Measurements from ENCODE around the gene MPO. TPM values are rescaled to one million over a fixed set of nuclear protein-coding genes. Genes with fewer than 3 reads are reported as not detected.

The MPO gene
- total RNA-seq, 4 donors from 2014 or later = 0.10 TPM; not detected in 3

DNA sequence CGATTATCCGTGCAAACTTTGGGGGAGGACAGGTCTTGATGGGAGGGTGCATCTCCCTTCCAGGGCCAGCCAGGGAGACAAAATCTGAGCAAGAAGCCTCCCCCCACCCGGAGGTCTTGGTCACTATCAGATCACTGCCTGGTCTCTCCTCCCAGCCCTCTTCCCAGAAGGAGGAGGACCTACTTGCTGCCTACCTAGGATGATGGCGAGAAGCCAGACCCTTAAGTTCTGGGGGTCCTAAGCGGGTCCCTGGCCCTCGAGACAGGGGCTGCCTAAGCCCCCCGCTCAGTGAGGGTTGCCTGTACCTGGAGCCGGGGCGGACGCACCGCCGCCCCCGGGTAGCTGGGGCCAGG, 43.3 kb upstream of the MPO start:
- no peak for DNase-seq (ENCODE audit: low spot score in 2 of 2)
- 39% methylated on average over 4 of the region's 13 CpGs for WGBS, 2 donors
- intact Hi-C loops (cut with DNase I; ENCODE audit: low total_unique reads) = no loop called here
- H3K4me3 ChIP-seq (ENCODE audit: low read depth, poor library complexity, severe bottlenecking) = peak overlapping the region; percentile 29
- TF ChIP-seq POLR2A (IDR thresholded peaks at IDR 0.05) = no peak
- TF ChIP-seq, protein P1, sequence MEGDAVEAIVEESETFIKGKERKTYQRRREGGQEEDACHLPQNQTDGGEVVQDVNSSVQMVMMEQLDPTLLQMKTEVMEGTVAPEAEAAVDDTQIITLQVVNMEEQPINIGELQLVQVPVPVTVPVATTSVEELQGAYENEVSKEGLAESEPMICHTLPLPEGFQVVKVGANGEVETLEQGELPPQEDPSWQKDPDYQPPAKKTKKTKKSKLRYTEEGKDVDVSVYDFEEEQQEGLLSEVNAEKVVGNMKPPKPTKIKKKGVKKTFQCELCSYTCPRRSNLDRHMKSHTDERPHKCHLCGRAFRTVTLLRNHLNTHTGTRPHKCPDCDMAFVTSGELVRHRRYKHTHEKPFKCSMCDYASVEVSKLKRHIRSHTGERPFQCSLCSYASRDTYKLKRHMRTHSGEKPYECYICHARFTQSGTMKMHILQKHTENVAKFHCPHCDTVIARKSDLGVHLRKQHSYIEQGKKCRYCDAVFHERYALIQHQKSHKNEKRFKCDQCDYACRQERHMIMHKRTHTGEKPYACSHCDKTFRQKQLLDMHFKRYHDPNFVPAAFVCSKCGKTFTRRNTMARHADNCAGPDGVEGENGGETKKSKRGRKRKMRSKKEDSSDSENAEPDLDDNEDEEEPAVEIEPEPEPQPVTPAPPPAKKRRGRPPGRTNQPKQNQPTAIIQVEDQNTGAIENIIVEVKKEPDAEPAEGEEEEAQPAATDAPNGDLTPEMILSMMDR (IDR thresholded peaks at IDR 0.05) = no peak

DNA sequence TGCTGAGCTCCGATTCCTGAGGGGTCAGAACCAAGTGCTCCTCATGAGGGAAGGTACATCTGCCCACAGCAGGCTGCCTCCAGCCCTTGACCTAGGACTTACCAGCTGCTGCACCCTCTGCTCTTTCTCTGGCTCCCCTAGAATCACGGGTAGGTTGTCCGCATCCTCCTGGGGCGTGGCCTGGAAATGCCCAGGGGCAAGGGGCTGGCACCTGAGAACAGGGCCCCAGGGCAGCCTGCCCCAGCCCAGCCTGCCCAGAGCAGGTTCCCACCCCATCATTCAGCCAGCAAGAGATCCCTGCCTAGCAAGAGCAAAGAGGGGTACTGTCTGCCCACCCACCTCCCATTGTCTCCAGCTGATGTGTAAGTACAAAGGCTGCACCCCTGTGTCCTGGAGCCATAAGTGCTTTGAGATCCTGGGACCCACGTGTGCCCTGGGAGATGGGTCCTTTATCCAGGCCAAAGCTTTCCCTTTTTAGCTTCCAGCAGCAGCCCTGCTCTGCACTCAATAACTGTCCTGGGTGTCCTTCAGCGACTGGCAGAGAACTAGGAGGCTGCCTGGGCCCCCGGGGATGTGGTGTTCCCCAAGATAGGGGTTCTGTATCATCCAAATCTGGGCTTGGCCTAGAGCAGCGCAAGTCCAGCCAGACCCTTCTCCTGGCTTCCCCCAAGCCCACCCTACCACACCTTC, 42.8 kb upstream of the MPO start:
- no peak for TF ChIP-seq POLR2A (IDR thresholded peaks at IDR 0.05)
- TF ChIP-seq, protein P1 (IDR thresholded peaks at IDR 0.05) = no peak
- DNase-seq (ENCODE audit: low spot score in 2 of 2) = no peak
- 60 to 64% methylated on average over 8 of the region's 8 CpGs for WGBS, 2 donors
- intact Hi-C loops (cut with DNase I; ENCODE audit: low total_unique reads) = no loop called here
- no peak overlapping the region for H3K4me3 ChIP-seq (ENCODE audit: low read depth, poor library complexity, severe bottlenecking)

DNA sequence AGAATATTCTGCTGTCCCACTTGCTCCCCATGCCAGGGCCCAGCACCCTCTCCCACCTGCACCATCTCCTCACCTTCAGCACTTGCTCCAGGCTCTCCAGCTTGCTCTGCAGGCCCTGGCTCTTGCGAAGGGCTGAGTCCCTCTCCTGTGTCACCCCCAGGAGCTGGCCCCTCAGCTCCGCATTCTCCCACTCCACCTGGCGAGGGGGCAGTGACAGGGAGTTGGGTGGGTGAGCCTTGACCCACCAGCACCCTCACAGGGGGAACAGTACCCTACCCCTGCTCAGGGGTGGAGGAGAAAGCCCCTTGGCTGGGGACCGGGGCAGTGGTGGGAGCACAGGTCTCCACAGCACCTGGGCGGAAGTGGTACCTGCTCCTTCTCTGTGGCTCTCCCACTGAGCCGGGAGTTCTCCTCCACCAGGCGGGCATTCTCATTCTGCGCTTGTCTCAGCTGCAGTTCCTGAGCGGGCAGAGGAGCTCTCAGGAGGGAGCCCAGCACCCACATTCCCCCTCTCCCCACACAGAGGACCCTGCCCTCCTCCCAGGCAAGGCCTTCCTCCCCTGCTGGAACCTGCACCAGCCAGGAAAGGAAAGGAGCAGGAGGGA, 41.9 kb upstream of the MPO start:
- intact Hi-C loops (cut with DNase I; ENCODE audit: low total_unique reads) = no loop called here
- TF ChIP-seq POLR2A (IDR thresholded peaks at IDR 0.05) = no peak
- TF ChIP-seq, protein P1 (IDR thresholded peaks at IDR 0.05) = no peak

DNA sequence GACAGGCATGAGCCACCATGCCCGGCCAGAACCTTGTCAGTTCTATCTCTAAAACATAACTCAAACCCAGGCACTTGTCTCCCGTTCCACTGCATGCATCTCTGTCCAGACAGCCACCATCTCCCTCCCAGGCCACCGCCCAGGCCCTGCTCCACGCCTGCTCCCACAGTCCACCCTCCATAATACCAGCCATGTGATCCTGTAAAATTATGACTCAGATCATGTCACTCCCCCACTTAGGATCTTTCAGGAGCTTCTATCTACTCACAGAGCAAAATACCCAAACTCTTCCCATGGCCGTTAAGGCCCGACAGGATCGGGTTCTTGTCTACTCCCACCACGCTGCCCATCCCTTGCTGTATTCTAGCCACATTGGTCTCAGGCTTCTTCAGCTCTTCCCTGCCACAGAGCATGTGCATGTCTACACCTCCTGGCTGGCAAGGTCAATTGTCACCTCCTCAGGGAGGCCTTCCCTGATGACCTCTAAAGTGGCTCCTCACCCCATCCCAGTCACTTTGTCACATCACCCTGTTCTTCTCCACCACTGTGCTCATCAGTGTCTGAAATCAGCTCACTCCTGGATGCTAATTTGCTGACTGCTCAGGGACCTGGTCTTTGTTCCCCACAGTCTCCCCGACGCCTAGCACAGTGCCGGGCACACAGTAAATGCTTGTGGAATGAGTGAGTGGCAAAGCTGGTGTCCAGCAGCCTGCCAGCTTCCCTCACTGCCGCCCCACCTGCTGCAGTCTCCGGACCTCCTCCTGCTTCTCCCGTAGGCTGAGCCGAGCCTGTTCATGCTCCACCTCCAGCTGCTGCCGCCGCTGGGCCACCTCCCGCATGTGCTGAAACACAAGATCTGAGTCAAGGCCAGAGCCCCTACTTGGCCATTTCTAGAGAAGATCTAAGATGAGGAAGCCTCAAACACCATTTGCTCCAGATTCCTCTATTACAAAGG, 41.1 kb upstream of the MPO start:
- DNase-seq (ENCODE audit: low spot score in 2 of 2) = no peak
- WGBS, 2 donors = 95% methylated on average over 18 of the region's 18 CpGs
- no peak for TF ChIP-seq POLR2A (IDR thresholded peaks at IDR 0.05)
- TF ChIP-seq, protein P1 (IDR thresholded peaks at IDR 0.05) = no peak
- intact Hi-C loops (cut with DNase I; ENCODE audit: low total_unique reads) = no loop called here
- no peak overlapping the region for H3K4me3 ChIP-seq (ENCODE audit: low read depth, poor library complexity, severe bottlenecking)

More for the DNA sequence above, 41.9 kb upstream of the MPO start:
- no peak for DNase-seq (ENCODE audit: low spot score in 2 of 2)
- no peak overlapping the region for H3K4me3 ChIP-seq (ENCODE audit: low read depth, poor library complexity, severe bottlenecking)
- 97% methylated on average over 9 of the region's 9 CpGs for WGBS, 2 donors

DNA sequence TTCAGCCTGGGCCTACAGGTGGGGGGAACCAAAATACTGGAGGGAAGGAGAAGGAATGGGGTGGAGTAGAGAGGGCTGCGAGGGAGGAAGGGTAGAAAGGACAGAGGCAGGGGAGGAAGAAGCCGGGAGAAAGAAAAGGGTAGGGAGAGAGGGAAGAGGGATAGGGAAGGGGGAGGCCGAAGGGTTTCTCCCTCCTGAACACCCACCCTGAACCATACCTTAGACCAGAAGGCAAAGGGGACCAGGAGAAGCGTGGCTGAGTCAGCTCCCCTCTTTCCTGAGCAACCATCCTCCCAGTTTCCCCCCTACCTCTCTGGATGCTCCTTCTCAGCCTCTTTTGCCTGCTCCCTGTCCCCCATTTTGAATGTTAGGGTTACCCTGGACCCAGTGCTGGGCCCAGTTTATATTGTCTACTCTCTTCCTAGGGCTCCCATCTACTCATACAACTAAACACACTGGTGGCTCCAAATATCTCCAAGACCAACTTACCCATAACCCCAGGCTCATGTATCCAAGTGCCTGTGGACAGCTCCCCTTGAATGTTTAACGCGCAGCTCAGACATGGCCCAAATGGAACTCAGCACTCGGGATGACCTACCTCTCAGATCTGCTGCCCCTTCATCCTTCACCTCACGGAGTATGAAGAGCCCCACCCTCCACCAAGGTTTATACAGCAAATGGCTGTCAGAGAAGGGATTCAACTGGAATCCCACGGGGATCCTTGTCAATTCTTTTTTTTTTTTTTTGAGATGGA, 40.0 kb upstream of the MPO start:
- intact Hi-C loops (cut with DNase I; ENCODE audit: low total_unique reads) = no loop called here
- no peak for DNase-seq (ENCODE audit: low spot score in 2 of 2)
- WGBS, 2 donors = 92 to 94% methylated on average over 9 of the region's 9 CpGs
- TF ChIP-seq POLR2A (IDR thresholded peaks at IDR 0.05) = no peak
- TF ChIP-seq, protein P1 (IDR thresholded peaks at IDR 0.05) = no peak
- H3K4me3 ChIP-seq (ENCODE audit: low read depth, poor library complexity, severe bottlenecking) = no peak overlapping the region
